ENCODE results near the gene SHISAL2A. TPM values are rescaled to one million over a fixed set of nuclear protein-coding genes. Genes with fewer than 3 reads are reported as not detected.

SHISAL2A gene
- total and polyA plus RNA-seq, 2 of the 13 experiments (the other 11 are each of a cell fraction or from before 2014, with no cell fraction given): not detected

DNA sequence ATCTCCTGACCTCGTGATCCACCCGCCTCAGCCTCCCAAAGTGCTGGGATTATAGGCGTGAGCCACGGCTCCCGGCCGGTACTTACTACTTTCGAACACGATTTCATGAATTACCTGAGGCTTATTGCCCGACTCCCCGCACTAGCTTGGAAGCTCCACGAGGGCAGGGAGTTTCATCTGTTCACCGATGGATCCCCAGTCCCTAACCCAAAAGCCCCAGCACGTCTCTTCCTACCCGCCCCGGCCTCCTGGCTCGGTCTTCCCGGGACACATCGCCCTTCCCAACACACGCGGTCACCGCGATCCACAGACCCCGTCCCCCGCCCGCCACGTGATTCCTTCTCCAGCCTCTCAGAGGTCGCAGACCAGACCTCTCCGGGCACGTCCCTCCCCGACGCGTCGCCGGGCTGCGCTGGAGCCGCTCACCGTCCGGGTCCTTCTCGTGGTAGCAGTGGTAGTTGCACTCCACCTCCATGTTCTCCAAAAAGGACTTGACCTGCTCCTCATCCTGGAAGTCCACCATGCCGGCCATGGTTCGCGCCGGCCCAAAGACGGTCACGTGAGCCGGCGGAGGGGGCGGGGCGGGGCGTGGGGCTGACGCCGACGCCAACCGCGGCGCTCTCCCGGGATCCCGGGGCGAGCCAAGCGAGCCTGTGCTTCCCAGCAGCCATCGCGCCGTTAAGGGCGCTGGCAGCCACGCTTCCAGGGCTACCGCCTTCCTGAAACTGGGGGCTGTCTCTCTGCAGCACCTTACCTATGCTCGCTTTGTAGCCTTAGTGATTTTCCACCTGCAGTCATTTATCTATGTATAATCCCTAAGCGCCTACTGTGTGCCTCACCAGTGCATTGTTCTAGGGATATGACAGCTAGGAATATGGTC is 65.1 kb downstream of the SHISAL2A start, which contains the start of gene COA7 (continued):
- TF ChIP-seq TERF1 (CRISPR knock-in tag; IDR thresholded peaks at IDR 0.05): peak; percentile 89
- TF ChIP-seq YEATS2 (CRISPR knock-in tag; IDR thresholded peaks at IDR 0.05; ENCODE audit: borderline replicate concordance): peak; percentile 84; the same call in 1 of the 2 replicates
- TF ChIP-seq, protein P1, sequence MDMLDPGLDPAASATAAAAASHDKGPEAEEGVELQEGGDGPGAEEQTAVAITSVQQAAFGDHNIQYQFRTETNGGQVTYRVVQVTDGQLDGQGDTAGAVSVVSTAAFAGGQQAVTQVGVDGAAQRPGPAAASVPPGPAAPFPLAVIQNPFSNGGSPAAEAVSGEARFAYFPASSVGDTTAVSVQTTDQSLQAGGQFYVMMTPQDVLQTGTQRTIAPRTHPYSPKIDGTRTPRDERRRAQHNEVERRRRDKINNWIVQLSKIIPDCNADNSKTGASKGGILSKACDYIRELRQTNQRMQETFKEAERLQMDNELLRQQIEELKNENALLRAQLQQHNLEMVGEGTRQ (IDR thresholded peaks at IDR 0.05; ENCODE audit: low read depth, low read length): peak; percentile 69
- TF ChIP-seq, protein P1 (CRISPR knock-in tag; IDR thresholded peaks at IDR 0.05; ENCODE audit: borderline replicate concordance): peak; percentile 94
- peak; percentile 72; the same call in 1 of the 2 replicates for TF ChIP-seq NR2C2 (CRISPR knock-in tag; IDR thresholded peaks at IDR 0.05; ENCODE audit: borderline replicate concordance)
- no peak for TF ChIP-seq FOXJ3 (CRISPR knock-in tag; IDR thresholded peaks at IDR 0.05; ENCODE audit: borderline replicate concordance)
- TF ChIP-seq KDM5B (CRISPR knock-in tag; IDR thresholded peaks at IDR 0.05; ENCODE audit: borderline replicate concordance): peak; percentile 98
- TF ChIP-seq, protein P2, sequence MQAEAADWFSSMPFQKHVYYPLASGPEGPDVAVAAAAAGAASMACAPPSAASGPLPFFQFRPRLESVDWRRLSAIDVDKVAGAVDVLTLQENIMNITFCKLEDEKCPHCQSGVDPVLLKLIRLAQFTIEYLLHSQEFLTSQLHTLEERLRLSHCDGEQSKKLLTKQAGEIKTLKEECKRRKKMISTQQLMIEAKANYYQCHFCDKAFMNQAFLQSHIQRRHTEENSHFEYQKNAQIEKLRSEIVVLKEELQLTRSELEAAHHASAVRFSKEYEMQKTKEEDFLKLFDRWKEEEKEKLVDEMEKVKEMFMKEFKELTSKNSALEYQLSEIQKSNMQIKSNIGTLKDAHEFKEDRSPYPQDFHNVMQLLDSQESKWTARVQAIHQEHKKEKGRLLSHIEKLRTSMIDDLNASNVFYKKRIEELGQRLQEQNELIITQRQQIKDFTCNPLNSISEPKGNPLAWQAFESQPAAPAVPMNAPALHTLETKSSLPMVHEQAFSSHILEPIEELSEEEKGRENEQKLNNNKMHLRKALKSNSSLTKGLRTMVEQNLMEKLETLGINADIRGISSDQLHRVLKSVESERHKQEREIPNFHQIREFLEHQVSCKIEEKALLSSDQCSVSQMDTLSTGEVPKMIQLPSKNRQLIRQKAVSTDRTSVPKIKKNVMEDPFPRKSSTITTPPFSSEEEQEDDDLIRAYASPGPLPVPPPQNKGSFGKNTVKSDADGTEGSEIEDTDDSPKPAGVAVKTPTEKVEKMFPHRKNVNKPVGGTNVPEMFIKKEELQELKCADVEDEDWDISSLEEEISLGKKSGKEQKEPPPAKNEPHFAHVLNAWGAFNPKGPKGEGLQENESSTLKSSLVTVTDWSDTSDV (CRISPR knock-in tag; IDR thresholded peaks at IDR 0.05): peak; percentile 79
- peak; percentile 60 for TF ChIP-seq NFYB (CRISPR knock-in tag; IDR thresholded peaks at IDR 0.05)
- TF ChIP-seq GABPB1 (CRISPR knock-in tag; IDR thresholded peaks at IDR 0.05): peak; percentile 82
- TF ChIP-seq KDM1A (CRISPR knock-in tag; IDR thresholded peaks at IDR 0.05): 0 out of 2 replicates have a peak, but pooled peaks have one; percentile 30
- TF ChIP-seq SP5 (CRISPR knock-in tag; IDR thresholded peaks at IDR 0.05; ENCODE audit: borderline replicate concordance, low read depth): peak; percentile 63; the same call in 1 of the 2 replicates
- TF ChIP-seq ZNF724P (CRISPR knock-in tag; IDR thresholded peaks at IDR 0.05; ENCODE audit: borderline replicate concordance): peak; percentile 91
- no peak for TF ChIP-seq ZNF549 (CRISPR knock-in tag; IDR thresholded peaks at IDR 0.05)
- TF ChIP-seq, protein P3, sequence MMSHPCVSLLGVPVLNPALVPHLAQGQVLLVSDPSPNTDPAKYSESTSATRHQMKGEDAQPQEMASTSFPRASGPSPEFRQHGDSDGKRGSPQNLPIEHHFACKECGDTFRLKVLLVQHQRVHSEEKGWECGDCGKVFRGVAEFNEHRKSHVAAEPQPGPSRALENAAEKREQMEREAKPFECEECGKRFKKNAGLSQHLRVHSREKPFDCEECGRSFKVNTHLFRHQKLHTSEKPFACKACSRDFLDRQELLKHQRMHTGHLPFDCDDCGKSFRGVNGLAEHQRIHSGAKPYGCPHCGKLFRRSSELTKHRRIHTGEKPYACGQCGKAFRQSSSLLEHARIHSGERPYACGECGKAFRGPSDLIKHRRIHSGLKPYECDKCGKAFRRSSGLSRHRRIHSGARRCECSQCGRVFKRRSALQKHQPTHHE (CRISPR knock-in tag; IDR thresholded peaks at IDR 0.05; ENCODE audit: borderline replicate concordance): peak; percentile 52; the same call in 1 of the 2 replicates
- TF ChIP-seq ZNF276 (CRISPR knock-in tag; IDR thresholded peaks at IDR 0.05; ENCODE audit: low read depth): peak; percentile 95

All from HepG2 (cell line).